Midbrain (tissue), 1 donor: ENCODE measurements around the gene ABI2.

Experiments
- DNase-seq: peaks from one replicate; lab custom pipeline; 2025; lab: John Stamatoyannopoulos, UW

ABI2 gene

GRCh38 chr2:203480623-203481022 lies 152.4 kb downstream of the ABI2 start:
- DNase-seq, result no peak

GRCh38 chr2:203484266-203485112 lies 156.3 kb downstream of the ABI2 start:
- DNase-seq, result peak; percentile 32

- DNase-seq, result no peak
Measured at GRCh38 chr2:203489531-203489930, 161.3 kb downstream of the ABI2 start.

- no peak for DNase-seq
Measured at GRCh38 chr2:203490391-203490790, 162.2 kb downstream of the ABI2 start.

DNA sequence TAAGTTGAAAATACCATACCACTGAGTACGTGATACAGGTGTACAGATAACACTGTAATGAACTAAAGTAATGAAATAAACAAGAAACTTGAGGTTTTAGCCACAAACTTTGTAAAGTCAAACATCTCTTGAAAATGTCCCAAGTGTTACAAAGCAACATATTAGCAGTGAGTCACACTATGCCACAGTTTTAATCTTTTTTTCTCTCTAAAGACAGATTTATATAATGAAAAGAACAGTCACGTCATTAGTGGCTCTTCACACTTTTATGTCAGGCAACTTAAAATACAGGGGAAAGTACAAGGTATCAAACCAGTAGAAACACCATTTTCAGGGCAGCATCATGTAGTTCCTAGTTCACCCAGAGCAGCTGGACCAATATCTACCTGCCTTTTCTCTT lies 164.8 kb downstream of the ABI2 start:
- no peak for DNase-seq
